HEK293 (cell line): ENCODE measurements around the gene ZMYND10.

Source experiments
- CTCF ChIA-PET: fragments of 350-600 bp; formaldehyde crosslinking; extraction: SDS; loops from one replicate; lab custom pipeline; 2021; ENCODE audit warnings: antibody characterized with exemption; lab: Yijun Ruan, JAX
- POLR2A ChIA-PET: fragments of 300-600 bp; formaldehyde crosslinking; extraction: SDS; loops from one replicate; lab custom pipeline; 2020; ENCODE audit warnings: antibody characterized with exemption, inconsistent platforms; lab: Yijun Ruan, JAX
- H3K27ac ChIP-seq: fragments of 200-500 bp; sonication (Bioruptor generic); 2 replicates; pipeline ENCODE4 v1.5.1; 2014; ENCODE audit warnings: low read depth, low read length, control low read depth, inconsistent platforms; ENCODE audit errors: extremely low read depth
- H3K36me3 ChIP-seq, 2 experiments: fragments of 200-500 bp in 1 of 2; sonication (Bioruptor generic) in 1 of 2; 1 replicate in 1 of 2; 2 replicates in 1 of 2; pipeline ENCODE4 v1.5.1; 2014 to 2017; ENCODE audit warnings: inconsistent platforms in 2 of 2, low read length in 2 of 2; ENCODE audit not compliant: control insufficient read depth in 2 of 2, insufficient read depth in 1 of 2
- H3K4me1 ChIP-seq: fragments of 200-500 bp; sonication (Bioruptor generic); 2 replicates; pipeline ENCODE4 v1.5.1; 2014; ENCODE audit warnings: mild to moderate bottlenecking, low read length, inconsistent platforms; ENCODE audit not compliant: control insufficient read depth, insufficient read depth
- H3K4me3 ChIP-seq: 2 replicates; pipeline ENCODE4 v1.5.1; 2011; ENCODE audit warnings: low read depth, mild to moderate bottlenecking, control low read depth, low read length, moderate library complexity
- H3K9me3 ChIP-seq: fragments of 200-500 bp; sonication (Bioruptor generic); 2 replicates; pipeline ENCODE4 v1.5.1; 2014; ENCODE audit warnings: low read depth, low read length, inconsistent platforms; ENCODE audit not compliant: control insufficient read depth, insufficient read depth
- BCL11A ChIP-seq: fragments of 450-650 bp; formaldehyde crosslinking; IDR thresholded peaks from 2 replicates; pipeline ENCODE4 v1.5.1; 2016; ENCODE audit warnings: low read depth, missing biosample characterization, missing genetic modification characterization
- GFI1B ChIP-seq: fragments of 450-650 bp; formaldehyde crosslinking; IDR thresholded peaks from 2 replicates; pipeline ENCODE4 v1.5.1; 2016; ENCODE audit warnings: missing biosample characterization, missing genetic modification characterization
- IKZF3 ChIP-seq: fragments of 450-650 bp; IDR thresholded peaks from 2 replicates; pipeline ENCODE4 v1.5.0; 2018; ENCODE audit warnings: missing biosample characterization, mild to moderate bottlenecking, missing genetic modification characterization, moderate library complexity
- KLF1 ChIP-seq: fragments of 450-650 bp; formaldehyde crosslinking; IDR thresholded peaks from 2 replicates; pipeline ENCODE4 v1.5.1; 2016; ENCODE audit warnings: missing biosample characterization, missing genetic modification characterization
- PATZ1 ChIP-seq: fragments of 450-650 bp; formaldehyde crosslinking; IDR thresholded peaks from 2 replicates; pipeline ENCODE4 v1.5.1; 2016; ENCODE audit warnings: missing biosample characterization, missing genetic modification characterization
- RBAK ChIP-seq: fragments of 450-650 bp; formaldehyde crosslinking; IDR thresholded peaks from 2 replicates; pipeline ENCODE4 v1.5.1; 2016; ENCODE audit warnings: missing biosample characterization, missing genetic modification characterization
- YY1 ChIP-seq: fragments of 450-650 bp; formaldehyde crosslinking; IDR thresholded peaks from 2 replicates; pipeline ENCODE4 v1.5.1; 2018; ENCODE audit warnings: missing biosample characterization, missing genetic modification characterization
- ZBTB6 ChIP-seq: fragments of 450-650 bp; formaldehyde crosslinking; IDR thresholded peaks from 2 replicates; pipeline ENCODE4 v1.5.1; 2017; ENCODE audit warnings: missing biosample characterization, missing genetic modification characterization
- ZFP69B ChIP-seq: fragments of 450-650 bp; formaldehyde crosslinking; IDR thresholded peaks from 2 replicates; pipeline ENCODE4 v1.5.1; 2016; ENCODE audit warnings: missing biosample characterization, missing genetic modification characterization
- ZIC2 ChIP-seq: fragments of 450-650 bp; formaldehyde crosslinking; IDR thresholded peaks from 2 replicates; pipeline ENCODE4 v1.5.1; 2016; ENCODE audit warnings: missing biosample characterization, missing genetic modification characterization
- ZNF184 ChIP-seq: fragments of 450-650 bp; IDR thresholded peaks from 2 replicates; pipeline ENCODE4 v1.5.1; 2018; ENCODE audit warnings: missing biosample characterization, mild to moderate bottlenecking, missing genetic modification characterization
- ZNF529 ChIP-seq: fragments of 450-650 bp; formaldehyde crosslinking; IDR thresholded peaks from 2 replicates; pipeline ENCODE4 v1.5.1; 2017; ENCODE audit warnings: missing genetic modification characterization, missing biosample characterization; ENCODE audit not compliant: insufficient replicate concordance
- ZNF629 ChIP-seq: fragments of 450-650 bp; formaldehyde crosslinking; IDR thresholded peaks from 2 replicates; pipeline ENCODE4 v1.5.1; 2017; ENCODE audit warnings: missing biosample characterization, missing genetic modification characterization
- ZNF660 ChIP-seq: fragments of 450-650 bp; IDR thresholded peaks from 2 replicates; pipeline ENCODE4 v1.5.1; 2018; ENCODE audit warnings: missing biosample characterization, mild to moderate bottlenecking, missing genetic modification characterization
- ZNF664 ChIP-seq: fragments of 450-650 bp; formaldehyde crosslinking; IDR thresholded peaks from 2 replicates; pipeline ENCODE4 v1.5.1; 2016; ENCODE audit warnings: missing biosample characterization, missing genetic modification characterization
- ZNF692 ChIP-seq: fragments of 450-650 bp; formaldehyde crosslinking; IDR thresholded peaks from 2 replicates; pipeline ENCODE4 v1.5.1; 2016; ENCODE audit warnings: missing biosample characterization, missing genetic modification characterization
- TF ChIP-seq, protein P1 (sequence below): fragments of 450-650 bp; formaldehyde crosslinking; IDR thresholded peaks from 2 replicates; pipeline ENCODE4 v1.5.1; 2016; ENCODE audit warnings: missing biosample characterization, missing genetic modification characterization, low read depth

The ZMYND10 gene

DNA sequence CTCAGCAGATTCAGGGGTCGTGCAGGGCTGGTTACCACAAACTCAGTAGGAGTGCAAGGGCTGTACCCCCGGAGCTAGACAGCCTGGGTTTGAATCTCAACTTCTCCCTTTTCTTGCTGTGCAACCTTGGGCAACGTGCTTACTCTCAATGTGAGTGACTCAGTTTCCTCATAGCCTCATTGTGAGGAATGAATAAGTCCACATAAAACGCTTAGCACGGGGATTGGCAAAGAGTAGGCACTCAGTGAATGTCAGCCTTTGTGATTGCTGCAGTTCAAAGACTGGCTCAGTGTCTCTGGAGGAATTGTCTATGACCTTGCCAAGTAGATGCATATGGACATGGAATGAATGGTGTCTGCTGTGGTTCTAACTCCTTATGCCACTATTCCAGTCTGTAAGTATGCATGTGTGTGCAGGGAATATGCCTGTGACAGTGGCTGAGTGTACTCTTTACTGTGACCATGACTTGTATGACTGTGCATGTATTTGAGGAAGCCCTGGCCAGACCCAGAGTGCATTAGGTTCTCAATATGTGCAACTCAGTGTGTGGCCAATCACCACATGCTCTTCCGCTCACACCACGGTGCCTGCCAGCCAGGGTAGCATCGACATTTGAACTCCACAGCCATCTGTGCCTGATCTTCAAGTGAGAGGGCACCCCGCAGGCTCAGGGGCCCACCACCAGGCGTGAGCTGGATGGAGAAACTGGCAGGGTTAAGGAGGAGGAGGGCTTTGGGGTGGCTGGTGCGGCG is 45.4 kb downstream of the ZMYND10 start:
- Histone ChIP-seq H3K27ac (peak overlapping the region; percentile 51), H3K9me3 (no peaks in the 10 kb centered on the region)
- no peak for TF ChIP-seq KLF1
- peak; percentile 82 for TF ChIP-seq ZIC2 (tag by site-specific recombination)
- TF ChIP-seq, all 188 proteins: peak for 1
- CTCF ChIA-PET, result interaction anchor here (0.6 to 2.0 kb wide), 4 partner anchors 17 to 125 kb away, joined by 3 to 7 read pairs (median 4); no protein-coding TSS in a partner anchor
- POLR2A ChIA-PET, result interaction anchor here (0.6 to 2.2 kb wide), 16 partner anchors 8 to 269 kb away, joined by 3 to 34 read pairs (median 4); partner anchors contain the start of genes CYB561D2, GNAI2, HEMK1 and LSMEM2
- peak overlapping the region; percentile 36 for H3K4me3 ChIP-seq
- peaks cover 0 to 4% of the 10 kb centered on the region in 2 experiments; a peak in 1 of 3 replicates for H3K36me3 ChIP-seq
- H3K4me1 ChIP-seq, result no peaks in the 10 kb centered on the region

DNA sequence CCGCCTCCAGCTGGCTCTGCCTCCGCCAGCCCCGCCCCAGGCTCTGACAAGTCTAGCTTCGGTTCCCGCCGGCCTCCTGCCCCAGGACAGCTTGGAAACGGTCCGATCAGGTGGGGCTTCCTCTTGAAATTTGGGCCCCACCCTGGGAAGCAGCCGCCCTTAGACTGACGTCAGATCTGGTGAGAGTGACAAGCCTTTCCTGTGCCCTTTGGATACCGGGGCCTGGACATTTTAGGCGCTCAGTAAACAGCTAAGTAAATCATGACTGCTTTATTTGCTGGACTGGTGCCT is 45.9 kb downstream of the ZMYND10 start:
- H3K9me3 ChIP-seq, result no peaks in the 10 kb centered on the region
- H3K36me3 ChIP-seq, result peaks cover 0 to 4% of the 10 kb centered on the region in 2 experiments; a peak in 1 of 3 replicates
- CTCF ChIA-PET, result interaction anchor here (0.6 to 2.0 kb wide), 4 partner anchors 18 to 125 kb away, joined by 3 to 7 read pairs (median 4); no protein-coding TSS in a partner anchor
- peak; percentile 87 for TF ChIP-seq ZNF692 (tag by site-specific recombination)
- TF ChIP-seq ZNF184 (tag by site-specific recombination), result 0 out of 2 replicates have a peak, but pooled peaks have one; percentile 54
- no peak for TF ChIP-seq ZNF660 (tag by site-specific recombination)
- TF ChIP-seq KLF1, result peak; percentile 83
- TF ChIP-seq RBAK (tag by site-specific recombination), result no peak
- peak; percentile 71 for TF ChIP-seq PATZ1 (tag by site-specific recombination)
- no peak for TF ChIP-seq GFI1B (tag by site-specific recombination)
- TF ChIP-seq ZNF629 (tag by site-specific recombination), result 0 out of 2 replicates have a peak, but pooled peaks have one; percentile 61
- TF ChIP-seq BCL11A (tag by site-specific recombination), result no peak
- no peak for TF ChIP-seq ZNF664 (tag by site-specific recombination)
- peak; percentile 89 for TF ChIP-seq ZFP69B (tag by site-specific recombination)
- TF ChIP-seq ZNF529 (tag by site-specific recombination), result no peak
- TF ChIP-seq, protein P1, sequence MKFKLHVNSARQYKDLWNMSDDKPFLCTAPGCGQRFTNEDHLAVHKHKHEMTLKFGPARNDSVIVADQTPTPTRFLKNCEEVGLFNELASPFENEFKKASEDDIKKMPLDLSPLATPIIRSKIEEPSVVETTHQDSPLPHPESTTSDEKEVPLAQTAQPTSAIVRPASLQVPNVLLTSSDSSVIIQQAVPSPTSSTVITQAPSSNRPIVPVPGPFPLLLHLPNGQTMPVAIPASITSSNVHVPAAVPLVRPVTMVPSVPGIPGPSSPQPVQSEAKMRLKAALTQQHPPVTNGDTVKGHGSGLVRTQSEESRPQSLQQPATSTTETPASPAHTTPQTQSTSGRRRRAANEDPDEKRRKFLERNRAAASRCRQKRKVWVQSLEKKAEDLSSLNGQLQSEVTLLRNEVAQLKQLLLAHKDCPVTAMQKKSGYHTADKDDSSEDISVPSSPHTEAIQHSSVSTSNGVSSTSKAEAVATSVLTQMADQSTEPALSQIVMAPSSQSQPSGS, result 0 out of 2 replicates have a peak, but pooled peaks have one; percentile 22
- TF ChIP-seq YY1 (tag by site-specific recombination), result no peak
- no peak for TF ChIP-seq ZBTB6 (tag by site-specific recombination)
- TF ChIP-seq IKZF3 (tag by site-specific recombination), result 0 out of 2 replicates have a peak, but pooled peaks have one; percentile 21
- H3K4me3 ChIP-seq, result peak overlapping the region; percentile 36
- POLR2A ChIA-PET, result interaction anchor here (0.6 to 2.2 kb wide), 17 partner anchors 9 to 269 kb away, joined by 3 to 34 read pairs (median 4); partner anchors contain the start of genes CYB561D2, GNAI2, HEMK1 and LSMEM2
- peak overlapping the region; percentile 51 for H3K27ac ChIP-seq
- no peaks in the 10 kb centered on the region for H3K4me1 ChIP-seq
